HG02759 (cell line): Measurements from ENCODE around the gene PKN3.
"Not testable (repeated sequence)": the region's sequence is repeated elsewhere in the genome, so short reads cannot be mapped to it uniquely, and the experiment has no call there.

Source experiments
- ATAC-seq: cut with Tn5 transposase; IDR thresholded peaks from one replicate; pipeline ENCODE4 v1.9.1; 2021; ENCODE audit warnings: mild to moderate bottlenecking, moderate library complexity; ENCODE audit not compliant: unreplicated experiment

Gene PKN3

DNA sequence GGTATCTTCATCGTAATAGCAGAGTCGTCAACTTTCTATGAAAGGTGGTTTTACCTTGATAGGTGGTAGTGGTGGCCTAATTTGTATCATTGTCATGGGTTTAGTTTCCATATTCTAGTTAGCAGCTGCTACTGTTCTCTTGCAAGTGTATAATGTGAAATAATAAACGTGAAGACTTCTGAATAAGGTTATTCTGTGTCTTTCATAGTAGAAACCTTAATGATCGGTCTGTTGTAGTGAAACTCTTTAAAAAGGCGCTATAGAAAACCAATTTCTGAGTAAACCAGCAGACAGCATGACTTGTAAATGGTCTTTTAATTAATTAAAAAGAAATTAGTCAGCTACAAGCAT is 11.6 kb upstream of the PKN3 start:
- no peak for ATAC-seq

DNA sequence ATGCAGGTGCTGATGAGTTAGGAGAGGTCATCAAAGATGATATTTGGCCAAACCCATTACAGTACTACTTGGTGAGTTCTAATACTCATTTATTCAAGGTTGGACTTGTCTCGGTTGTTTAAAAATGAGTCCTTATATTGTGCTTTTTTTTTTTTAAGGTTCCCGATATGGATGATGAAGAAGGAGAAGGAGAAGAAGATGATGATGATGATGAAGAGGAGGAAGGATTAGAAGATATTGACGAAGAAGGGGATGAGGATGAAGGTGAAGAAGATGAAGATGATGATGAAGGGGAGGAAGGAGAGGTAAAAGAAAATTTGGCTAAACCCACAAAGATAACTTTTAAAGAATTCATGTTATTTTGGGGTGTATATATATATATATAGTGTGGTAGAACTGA is 8.6 kb upstream of the PKN3 start:
- not testable (repeated sequence) for ATAC-seq

DNA sequence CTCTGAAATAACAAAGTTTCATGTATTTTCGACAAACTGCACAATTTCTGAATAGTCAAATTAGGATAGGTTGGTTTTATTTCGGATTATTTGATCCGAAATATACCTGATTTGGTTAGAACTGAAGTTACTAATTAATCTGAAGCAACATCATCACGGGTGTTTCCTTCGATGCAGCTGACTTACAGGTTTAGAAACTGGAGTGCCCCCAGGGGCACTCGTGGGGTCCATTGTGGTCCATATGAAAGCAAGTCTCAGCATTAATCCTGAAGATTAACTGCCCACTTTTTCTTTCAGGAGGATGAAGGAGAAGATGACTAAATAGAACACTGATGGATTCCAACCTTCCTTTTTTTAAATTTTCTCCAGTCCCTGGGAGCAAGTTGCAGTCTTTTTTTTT is 8.0 kb upstream of the PKN3 start:
- no peak for ATAC-seq

DNA sequence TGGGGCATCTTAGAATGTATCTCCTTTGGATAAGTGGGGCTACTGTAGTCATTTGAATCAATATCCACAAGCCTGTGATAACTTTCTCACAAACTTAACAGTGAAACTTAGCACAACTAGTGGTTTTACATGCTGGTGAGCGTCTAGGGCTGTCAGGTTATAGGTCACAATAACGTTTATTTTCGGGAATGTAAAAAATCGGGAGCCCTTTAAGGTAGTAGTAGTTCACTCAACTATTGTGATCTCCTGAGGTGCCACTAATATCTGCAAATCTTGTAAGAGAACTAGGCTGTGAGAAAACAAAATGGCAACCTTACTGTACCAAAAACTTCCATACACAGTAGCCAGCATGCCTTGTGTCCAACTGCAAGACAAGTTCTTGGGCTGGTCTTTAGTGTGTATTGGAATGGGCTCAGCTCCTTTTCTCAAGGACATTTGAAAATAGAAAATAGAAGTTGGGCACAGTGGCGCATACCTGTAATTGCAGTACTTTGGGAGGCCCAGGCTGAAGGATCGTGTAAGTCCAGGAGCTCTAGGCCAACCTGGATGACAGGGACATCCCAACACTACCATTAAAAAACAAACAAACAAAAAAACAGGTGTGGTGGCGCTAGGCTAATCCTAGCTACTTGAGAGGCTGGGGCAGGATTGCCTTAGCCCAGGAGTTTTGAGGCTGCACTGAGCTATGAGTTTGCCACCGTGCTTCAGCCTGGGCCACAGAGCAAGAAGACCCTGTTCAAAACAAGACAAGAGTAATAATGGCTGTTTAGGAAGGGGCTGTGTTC is 5.2 kb upstream of the PKN3 start:
- ATAC-seq: no peak

DNA sequence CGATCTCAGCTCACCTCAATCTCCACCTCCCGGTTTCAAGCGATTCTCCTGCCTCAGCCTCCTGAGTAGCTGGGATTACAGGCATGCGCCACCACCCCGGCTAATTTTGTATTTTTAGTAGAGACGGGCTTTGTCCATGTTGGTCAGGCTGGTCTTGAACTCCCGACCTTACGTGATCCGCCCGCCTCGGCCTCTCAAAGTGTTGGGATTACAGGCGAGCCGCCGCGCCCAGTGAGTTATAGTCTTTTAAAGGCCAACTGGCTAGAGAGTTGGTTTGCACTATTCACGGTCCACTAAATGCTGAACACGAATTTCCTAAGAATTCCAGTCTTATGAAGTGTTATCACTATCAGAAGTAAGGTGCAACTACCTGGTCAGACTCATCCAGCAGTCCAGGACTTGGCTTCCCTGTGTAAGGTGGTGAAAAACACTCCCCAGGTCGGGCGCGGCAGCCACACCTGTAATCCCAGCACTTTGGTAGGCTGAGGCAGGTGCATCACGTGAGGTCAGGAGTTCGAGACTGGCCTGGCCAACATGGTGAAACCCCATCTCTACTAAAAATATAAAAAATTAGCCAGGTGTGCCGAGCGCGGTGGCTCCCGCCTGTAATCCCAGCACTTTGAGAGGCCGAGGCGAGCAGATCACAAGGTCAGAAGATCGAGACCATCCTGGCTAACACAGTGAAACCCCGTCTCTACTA is 3.1 kb upstream of the PKN3 start:
- not testable (repeated sequence) for ATAC-seq

DNA sequence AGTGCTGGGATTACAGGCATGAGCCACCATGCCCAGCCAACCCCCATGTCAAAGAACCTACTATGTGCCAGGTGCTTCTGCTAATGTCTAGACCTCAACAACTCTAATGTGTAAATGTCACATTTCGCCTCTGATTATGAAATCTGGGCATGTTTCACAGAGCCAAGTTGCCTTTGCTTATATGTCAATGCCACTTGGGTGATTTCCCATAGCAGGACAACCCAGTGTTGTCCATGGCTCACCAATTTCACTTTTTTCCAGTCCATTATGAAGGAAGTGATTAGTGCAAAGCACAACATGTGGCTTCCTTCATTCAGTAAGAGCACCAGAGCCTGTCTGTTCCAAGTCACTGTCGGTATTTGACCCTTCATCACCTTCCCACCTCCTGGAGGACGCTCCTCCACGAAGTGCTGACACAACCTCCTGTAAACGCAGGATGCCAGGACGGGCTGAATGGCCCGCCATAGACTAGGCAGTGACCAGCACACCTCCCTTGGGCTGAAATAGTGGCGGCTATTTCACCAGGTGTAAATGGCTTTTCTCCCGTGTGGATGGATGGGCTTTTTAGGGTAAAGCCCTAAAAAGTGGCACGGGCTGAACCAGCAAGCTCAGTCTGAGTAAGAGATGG is 962 bp upstream of the PKN3 start:
- no peak for ATAC-seq

DNA sequence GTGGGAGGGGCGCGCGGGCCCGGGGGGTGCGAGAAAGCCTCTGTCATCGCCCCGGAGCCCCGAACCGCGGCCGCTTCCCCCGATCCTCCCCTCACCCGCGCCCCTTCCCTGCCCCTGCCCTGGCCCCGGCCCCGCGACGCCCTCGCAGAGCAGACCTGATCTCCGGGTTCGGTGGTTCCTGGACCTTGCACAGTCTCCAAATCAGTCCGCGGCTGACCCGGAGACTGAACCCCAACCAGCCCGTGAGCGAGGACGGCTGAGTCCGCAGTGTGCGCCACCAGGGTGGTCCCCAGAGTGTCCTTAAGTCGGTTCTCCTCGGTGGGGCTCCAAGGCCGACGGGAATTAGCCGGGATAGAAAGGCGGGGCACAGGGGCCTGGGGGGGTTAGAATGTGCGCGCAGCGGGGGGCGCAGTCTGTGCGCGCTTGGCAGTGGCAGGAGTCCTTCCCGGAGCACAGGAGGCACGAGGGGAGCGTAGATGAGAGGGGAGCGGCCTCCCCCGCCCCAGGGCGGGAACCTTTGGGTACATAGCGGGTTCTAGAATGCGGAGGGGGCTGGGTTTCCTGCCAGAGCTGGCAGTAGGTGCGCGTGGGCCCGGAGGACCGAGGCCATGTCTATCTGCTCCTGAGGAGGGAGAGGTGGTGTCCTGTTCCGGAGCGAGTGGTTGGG is 779 bp downstream of the PKN3 start:
- ATAC-seq: no peak

DNA sequence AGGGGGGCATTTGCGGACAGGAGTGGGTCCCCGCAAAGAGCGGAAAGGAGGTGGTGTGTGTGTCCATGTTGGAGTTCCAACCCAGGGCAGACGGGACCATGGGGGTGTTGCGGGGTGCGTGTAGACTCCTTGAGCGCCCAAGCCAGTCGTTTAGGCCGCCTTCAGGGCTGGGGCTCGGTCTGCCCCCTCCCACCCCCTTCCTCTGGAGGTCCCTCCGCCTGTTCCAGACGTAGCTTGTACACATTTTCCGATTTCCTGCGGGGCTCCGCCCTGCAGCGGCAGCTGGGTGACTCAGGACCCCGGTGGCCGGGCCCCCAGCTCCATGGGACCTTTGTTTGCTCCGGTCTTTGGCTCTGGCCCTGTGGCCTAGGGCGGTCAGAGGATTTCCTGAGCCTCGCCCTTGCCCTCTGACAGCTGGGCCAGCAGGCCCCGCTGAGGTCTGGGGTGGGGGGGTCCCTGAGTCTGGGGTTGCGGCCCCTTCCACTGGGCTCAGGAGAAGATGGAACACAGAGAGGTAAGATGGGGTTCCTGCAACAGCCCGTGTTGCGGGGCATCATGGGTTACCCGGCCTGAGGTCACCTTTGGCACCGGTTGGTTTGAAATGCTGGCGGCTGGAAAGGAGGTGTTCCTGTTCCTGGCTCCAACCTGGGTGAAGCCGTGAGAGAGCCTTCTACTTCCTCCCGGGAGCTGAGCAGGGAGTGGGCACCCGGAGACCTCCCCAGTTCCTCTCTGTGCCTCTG is 1.5 kb downstream of the PKN3 start:
- no peak for ATAC-seq

DNA sequence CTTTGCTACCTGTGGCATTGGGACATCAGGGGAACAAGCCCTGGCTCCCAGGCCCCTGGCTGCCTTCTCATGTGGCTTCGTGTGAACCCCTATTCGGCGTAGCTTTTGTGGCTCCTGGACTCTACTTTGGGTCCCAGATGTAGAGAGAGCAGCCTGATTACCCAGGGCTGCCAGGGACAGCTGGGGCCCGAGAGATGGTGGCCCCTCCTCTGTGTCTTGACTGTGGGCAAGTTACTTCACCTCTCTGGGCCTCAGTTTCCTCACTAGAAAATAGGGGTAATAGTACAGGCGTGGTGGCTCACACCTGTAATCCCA is 2.0 kb downstream of the PKN3 start:
- no peak for ATAC-seq

DNA sequence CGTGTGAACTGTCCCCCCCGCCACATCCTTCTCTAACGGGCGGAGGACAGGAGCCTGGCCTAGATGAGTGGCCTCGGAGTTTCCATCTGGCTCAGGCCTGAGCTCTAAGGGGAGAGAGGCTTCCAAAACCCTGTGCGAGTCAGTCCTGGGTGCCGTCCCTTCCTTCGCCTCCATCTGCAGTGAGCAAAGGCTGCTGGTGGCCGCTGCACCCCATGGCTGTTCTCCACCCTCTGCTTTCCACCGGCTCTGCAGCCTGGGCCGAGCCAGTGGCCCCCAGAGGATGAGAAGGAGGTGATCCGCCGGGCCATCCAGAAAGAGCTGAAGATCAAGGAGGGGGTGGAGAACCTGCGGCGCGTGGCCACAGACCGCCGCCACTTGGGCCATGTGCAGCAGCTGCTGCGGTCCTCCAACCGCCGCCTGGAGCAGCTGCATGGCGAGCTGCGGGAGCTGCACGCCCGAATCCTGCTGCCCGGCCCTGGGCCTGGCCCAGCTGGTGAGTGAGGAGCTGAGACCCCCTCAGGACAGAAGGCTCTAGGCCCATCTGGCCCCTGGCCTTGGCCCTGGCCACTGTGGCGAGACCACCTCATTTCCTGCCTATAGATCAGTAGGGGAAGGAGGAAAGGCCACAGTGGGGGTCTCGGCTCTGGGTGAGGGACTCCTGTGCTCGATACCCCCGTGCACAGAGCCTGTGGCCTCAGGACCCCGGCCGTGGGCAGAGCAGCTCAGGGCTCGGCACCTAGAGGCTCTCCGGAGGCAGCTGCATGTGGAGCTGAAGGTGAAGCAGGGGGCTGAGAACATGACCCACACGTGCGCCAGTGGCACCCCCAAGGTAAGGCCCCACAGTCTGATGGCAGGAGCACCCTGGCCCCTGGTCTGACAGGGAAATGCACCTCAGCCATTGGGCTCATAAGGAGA is 3.0 kb downstream of the PKN3 start:
- no peak for ATAC-seq

DNA sequence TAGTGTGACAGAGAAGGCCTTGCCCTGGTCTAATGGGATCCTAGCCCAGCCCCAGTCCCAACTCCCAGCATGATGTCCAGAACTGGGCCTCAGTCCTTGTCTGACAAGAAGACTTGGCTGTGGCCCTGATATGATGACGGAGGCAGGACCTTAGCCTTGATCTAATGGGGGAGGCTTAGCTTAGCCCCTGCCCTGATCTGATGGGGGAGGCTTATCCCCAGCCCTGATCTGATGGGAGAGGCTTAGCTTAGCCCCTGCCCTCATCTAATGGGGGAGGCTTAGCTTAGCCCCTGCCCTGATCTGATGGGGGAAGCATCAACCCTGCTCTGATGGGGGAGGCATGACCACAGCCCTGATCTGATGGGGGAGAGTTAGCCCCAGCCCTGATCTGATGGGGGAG is 3.7 kb downstream of the PKN3 start:
- ATAC-seq: no peak

DNA sequence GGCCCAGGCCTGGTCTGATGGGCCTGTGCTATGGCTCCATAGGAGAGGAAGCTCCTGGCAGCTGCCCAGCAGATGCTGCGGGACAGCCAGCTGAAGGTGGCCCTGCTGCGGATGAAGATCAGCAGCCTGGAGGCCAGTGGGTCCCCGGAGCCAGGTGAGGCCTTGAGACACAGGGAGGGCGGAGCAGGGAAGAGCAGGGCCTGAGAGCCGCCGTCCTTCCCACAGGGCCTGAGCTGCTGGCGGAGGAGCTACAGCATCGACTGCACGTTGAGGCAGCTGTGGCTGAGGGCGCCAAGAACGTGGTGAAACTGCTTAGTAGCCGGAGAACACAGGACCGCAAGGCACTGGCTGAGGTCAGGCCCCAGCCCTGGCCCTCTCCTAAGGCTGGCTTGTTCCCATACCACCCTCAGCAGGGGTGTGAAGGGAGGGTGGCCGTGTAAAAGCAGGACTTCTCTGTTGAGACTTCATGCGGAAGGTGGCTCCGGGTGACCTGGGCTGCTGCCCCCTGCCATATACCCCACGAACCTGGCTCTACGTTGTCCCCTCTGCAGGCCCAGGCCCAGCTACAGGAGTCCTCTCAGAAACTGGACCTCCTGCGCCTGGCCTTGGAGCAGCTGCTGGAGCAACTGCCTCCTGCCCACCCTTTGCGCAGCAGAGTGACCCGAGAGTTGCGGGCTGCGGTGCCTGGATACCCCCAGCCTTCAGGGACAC is 4.5 kb downstream of the PKN3 start:
- ATAC-seq: no peak

DNA sequence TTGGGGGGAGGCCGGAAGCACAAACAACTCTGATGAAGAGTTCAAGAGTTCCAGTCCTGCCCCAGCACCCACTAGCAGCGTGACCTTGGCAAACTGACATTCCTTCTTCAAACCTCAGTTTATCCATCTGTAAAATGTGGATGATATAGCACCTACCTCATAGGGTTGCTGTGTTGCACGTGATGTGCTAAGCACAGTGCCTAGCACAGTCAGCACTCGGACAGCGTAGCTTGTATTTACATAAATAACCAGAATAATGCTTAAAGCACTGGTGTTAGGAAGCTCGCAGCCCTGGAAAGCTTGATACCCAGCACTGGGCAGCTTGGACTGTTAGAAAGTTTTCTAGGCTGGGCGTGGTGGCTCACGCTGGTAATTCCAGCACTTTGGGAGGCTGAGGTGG is 5.1 kb downstream of the PKN3 start:
- no peak for ATAC-seq

DNA sequence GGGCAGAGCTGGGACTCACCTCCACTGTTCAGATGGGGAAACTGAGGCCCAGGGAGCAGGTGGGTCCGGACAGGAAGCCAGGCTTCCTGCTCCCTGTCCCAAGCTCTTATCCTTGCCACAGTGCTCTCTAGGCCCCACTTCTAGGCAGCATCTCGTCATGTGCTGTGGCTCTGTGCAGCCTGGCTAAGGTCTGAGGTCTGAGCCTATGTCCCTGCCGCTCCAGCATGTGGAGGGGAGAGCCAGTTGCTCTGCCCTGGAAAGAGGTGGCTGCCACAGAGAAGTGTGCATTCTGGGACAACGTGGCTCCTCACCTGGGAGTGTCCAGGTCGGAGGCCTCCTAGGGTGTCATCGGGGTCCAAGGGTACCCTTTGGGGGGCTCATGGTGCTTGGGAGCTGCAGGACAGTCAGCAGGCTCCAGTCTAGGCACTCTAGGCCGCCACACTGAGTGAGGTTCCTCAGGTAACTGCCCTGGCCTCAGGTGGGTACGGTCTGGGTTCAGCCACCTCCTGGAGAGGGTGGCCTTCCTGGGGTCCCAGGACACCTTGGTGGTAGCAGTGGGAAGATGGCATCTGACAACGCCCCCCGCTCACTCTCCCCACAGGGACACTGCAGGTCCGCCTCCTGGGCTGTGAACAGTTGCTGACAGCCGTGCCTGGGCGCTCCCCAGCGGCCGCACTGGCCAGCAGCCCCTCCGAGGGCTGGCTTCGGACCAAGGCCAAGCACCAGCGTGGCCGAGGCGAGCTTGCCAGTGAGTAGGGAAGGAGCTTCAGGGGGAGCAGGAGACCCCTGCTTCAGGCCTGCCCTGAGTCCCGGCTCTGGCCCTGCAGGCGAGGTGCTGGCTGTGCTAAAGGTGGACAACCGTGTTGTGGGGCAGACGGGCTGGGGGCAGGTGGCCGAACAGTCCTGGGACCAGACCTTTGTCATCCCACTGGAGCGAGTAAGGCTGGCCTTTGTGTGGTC is 10.4 kb downstream of the PKN3 start:
- ATAC-seq: no peak

DNA sequence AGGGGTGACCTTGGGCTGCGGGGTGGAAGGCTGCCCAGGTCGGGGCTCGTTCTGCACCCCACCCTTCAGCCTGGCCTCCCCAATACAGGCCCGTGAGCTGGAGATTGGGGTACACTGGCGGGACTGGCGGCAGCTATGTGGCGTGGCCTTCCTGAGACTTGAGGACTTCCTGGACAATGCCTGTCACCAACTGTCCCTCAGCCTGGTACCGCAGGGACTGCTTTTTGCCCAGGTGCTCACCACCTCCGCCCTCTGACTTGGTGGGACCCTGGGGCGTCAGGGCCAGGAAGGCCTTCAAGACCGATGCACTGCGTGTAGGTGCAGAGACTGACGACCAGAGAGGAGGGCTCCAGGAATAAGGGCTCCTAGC is 11.1 kb downstream of the PKN3 start:
- ATAC-seq: no peak

DNA sequence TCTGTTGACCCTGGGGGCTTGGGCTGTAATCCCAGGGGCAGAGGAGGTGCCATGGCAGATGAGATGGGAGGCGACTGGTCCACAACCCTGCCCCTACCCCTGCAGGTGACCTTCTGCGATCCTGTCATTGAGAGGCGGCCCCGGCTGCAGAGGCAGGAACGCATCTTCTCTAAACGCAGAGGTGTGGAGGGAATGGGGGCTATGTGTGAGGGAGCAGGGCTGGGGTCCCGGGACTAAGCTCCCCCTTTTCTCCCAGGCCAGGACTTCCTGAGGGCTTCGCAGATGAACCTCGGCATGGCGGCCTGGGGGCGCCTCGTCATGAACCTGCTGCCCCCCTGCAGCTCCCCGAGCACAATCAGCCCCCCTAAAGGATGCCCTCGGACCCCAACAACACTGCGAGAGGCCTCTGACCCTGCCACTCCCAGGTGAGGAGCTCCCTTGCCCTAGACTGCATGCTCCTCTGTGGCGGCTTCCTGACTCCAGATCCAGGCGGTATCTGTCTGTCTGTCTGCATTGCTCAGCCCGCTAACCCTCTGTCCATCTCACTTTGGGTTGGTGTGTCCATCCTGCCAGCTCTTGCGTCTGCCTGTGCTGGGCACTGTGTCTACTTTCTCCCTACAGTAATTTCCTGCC is 11.8 kb downstream of the PKN3 start:
- ATAC-seq: no peak

DNA sequence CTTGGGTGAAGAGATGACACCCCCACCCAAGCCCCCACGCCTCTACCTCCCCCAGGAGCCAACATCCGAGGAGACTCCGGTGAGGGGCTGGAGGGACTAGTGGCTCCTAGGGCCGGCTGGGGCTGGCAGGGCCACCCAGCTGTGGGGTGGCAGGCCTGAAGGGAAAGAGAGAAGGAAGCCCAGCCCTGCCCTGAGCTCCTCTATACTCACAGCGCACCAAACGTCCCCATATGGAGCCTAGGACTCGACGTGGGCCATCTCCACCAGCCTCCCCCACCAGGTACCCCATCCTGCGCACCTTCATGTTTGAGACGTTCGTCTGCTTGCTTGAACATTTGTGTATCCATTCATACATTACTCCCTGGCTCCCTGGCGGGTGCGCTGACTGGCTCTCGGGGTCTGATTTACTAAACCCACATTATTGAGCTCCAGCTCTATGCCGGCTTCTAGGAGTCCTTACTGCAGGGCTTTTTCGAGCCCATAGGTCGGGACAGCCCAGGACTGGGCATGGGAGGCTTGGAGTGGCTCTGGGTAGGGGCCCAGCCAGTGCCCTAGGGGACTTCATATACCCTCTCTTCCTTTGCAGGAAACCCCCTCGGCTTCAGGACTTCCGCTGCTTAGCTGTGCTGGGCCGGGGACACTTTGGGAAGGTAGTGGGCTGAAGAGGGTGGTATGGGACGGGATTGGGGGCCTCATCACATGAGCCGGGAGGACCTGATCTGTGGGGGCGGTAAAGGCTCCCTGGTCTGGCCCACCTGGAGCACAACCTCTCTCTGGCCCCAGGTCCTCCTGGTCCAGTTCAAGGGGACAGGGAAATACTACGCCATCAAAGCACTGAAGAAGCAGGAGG is 12.5 kb downstream of the PKN3 start:
- no peak for ATAC-seq
